ENCODE results near the gene SLC35F2. TPM values are rescaled to one million over a fixed set of nuclear protein-coding genes. Genes with fewer than 3 reads are reported as not detected.
"Not testable (repeated sequence)": the region's sequence is repeated elsewhere in the genome, so short reads cannot be mapped to it uniquely, and the experiment has no call there.

Gene SLC35F2
- total RNA-seq, 2 experiments from 2014 or later = 8.7 to 11.0 TPM

GRCh38 chr11:107834995-107835394, 23.6 kb downstream of the SLC35F2 start:
- H3K4me3 Mint-ChIP-seq = no peak overlapping the region
- ChIA-PET POLR2A (no interaction called here), CTCF (no interaction called here)
- H3K9me3 Mint-ChIP-seq (ENCODE audit: insufficient read depth) = no peaks in the 10 kb centered on the region
- H3K36me3 Mint-ChIP-seq (ENCODE audit: low read depth) = no peaks in the 10 kb centered on the region
- ATAC-seq (no peak), DNase-seq (no peak)
- no peak overlapping the region for H3K27ac Mint-ChIP-seq
- H3K4me1 Mint-ChIP-seq (ENCODE audit: low read depth) = peaks cover 9% of the 10 kb centered on the region
- H3K27me3 Mint-ChIP-seq (ENCODE audit: low read depth) = no peaks in the 10 kb centered on the region

GRCh38 chr11:107833926-107834325, 24.7 kb downstream of the SLC35F2 start:
- H3K4me3 Mint-ChIP-seq; H3K27ac Mint-ChIP-seq; CTCF ChIA-PET; H3K36me3 Mint-ChIP-seq (ENCODE audit: low read depth); H3K27me3 Mint-ChIP-seq (ENCODE audit: low read depth); ATAC-seq; DNase-seq; H3K4me1 Mint-ChIP-seq (ENCODE audit: low read depth); POLR2A ChIA-PET; H3K9me3 Mint-ChIP-seq (ENCODE audit: insufficient read depth): not testable (repeated sequence)

- no peak for DNase-seq
- ChIA-PET POLR2A (no interaction called here), CTCF (interaction anchor here (1.1 kb wide), 1 partner anchor 10 kb away, joined by 4 read pairs; no protein-coding TSS in a partner anchor)
- Mint-ChIP-seq H3K4me3 (no peak overlapping the region), H3K9me3 (ENCODE audit: insufficient read depth) (no peaks in the 10 kb centered on the region), H3K27me3 (ENCODE audit: low read depth) (no peaks in the 10 kb centered on the region), H3K36me3 (ENCODE audit: low read depth) (no peaks in the 10 kb centered on the region), H3K27ac (no peak overlapping the region), H3K4me1 (ENCODE audit: low read depth) (peaks cover 2% of the 10 kb centered on the region)
- no peak for ATAC-seq
Measured at GRCh38 chr11:107830915-107831540, 27.6 kb downstream of the SLC35F2 start.

GRCh38 chr11:107827041-107827440, 31.5 kb downstream of the SLC35F2 start:
- H3K27ac Mint-ChIP-seq = no peak overlapping the region
- POLR2A ChIA-PET = no interaction called here
- H3K36me3 Mint-ChIP-seq (ENCODE audit: low read depth) = no peaks in the 10 kb centered on the region
- no peaks in the 10 kb centered on the region for H3K9me3 Mint-ChIP-seq (ENCODE audit: insufficient read depth)
- no peak for DNase-seq
- H3K4me3 Mint-ChIP-seq = no peak overlapping the region
- H3K27me3 Mint-ChIP-seq (ENCODE audit: low read depth) = no peaks in the 10 kb centered on the region
- no peak for ATAC-seq
- H3K4me1 Mint-ChIP-seq (ENCODE audit: low read depth) = peaks cover 2% of the 10 kb centered on the region
- CTCF ChIA-PET = no interaction called here

GRCh38 chr11:107825875-107826274, 32.7 kb downstream of the SLC35F2 start:
- ChIA-PET POLR2A (no interaction called here), CTCF (interaction anchor here (1.0 kb wide), 1 partner anchor 30 kb away, joined by 4 read pairs; no protein-coding TSS in a partner anchor)
- no peak overlapping the region for H3K4me3 Mint-ChIP-seq
- H3K4me1 Mint-ChIP-seq (ENCODE audit: low read depth) = peaks cover 2% of the 10 kb centered on the region
- no peak overlapping the region for H3K27ac Mint-ChIP-seq
- ATAC-seq (no peak), DNase-seq (no peak)
- H3K27me3 Mint-ChIP-seq (ENCODE audit: low read depth) = no peaks in the 10 kb centered on the region
- H3K9me3 Mint-ChIP-seq (ENCODE audit: insufficient read depth) = no peaks in the 10 kb centered on the region
- no peaks in the 10 kb centered on the region for H3K36me3 Mint-ChIP-seq (ENCODE audit: low read depth)

GRCh38 chr11:107824668-107825369, 33.8 kb downstream of the SLC35F2 start:
- Mint-ChIP-seq H3K27ac (no peak overlapping the region), H3K4me1 (ENCODE audit: low read depth) (peaks cover 2% of the 10 kb centered on the region), H3K27me3 (ENCODE audit: low read depth) (no peaks in the 10 kb centered on the region), H3K4me3 (no peak overlapping the region), H3K9me3 (ENCODE audit: insufficient read depth) (no peaks in the 10 kb centered on the region), H3K36me3 (ENCODE audit: low read depth) (no peaks in the 10 kb centered on the region)
- ChIA-PET CTCF (interaction anchor here (1.0 kb wide), 1 partner anchor 29 kb away, joined by 4 read pairs; no protein-coding TSS in a partner anchor), POLR2A (no interaction called here)
- no peak for ATAC-seq
- DNase-seq = no peak

GRCh38 chr11:107821199-107821927, 37.2 kb downstream of the SLC35F2 start:
- H3K4me1 Mint-ChIP-seq (ENCODE audit: low read depth) = no peaks in the 10 kb centered on the region

GRCh38 chr11:107819361-107820014, 39.1 kb downstream of the SLC35F2 start:
- Mint-ChIP-seq H3K27me3 (ENCODE audit: low read depth) (no peaks in the 10 kb centered on the region), H3K4me1 (ENCODE audit: low read depth) (no peaks in the 10 kb centered on the region), H3K27ac (no peak overlapping the region), H3K9me3 (ENCODE audit: insufficient read depth) (no peaks in the 10 kb centered on the region), H3K4me3 (no peak overlapping the region), H3K36me3 (ENCODE audit: low read depth) (no peaks in the 10 kb centered on the region)
- no peak for DNase-seq
- ChIA-PET POLR2A (no interaction called here), CTCF (no interaction called here)
- ATAC-seq = no peak

More at GRCh38 chr11:107821199-107821927, 37.2 kb downstream of the SLC35F2 start:
- POLR2A ChIA-PET = no interaction called here
- no peak overlapping the region for H3K27ac Mint-ChIP-seq
- no peaks in the 10 kb centered on the region for H3K36me3 Mint-ChIP-seq (ENCODE audit: low read depth)
- no peak for DNase-seq
- CTCF ChIA-PET = interaction anchor here (0.8 to 1.6 kb wide), 2 partner anchors 11 to 21 kb away, joined by 3 to 4 read pairs; no protein-coding TSS in a partner anchor
- no peaks in the 10 kb centered on the region for H3K9me3 Mint-ChIP-seq (ENCODE audit: insufficient read depth)
- no peak overlapping the region for H3K4me3 Mint-ChIP-seq
- ATAC-seq = no peak
- H3K27me3 Mint-ChIP-seq (ENCODE audit: low read depth) = no peaks in the 10 kb centered on the region

- DNase-seq (no peak), ATAC-seq (no peak)
- no peaks in the 10 kb centered on the region for H3K36me3 Mint-ChIP-seq (ENCODE audit: low read depth)
- H3K9me3 Mint-ChIP-seq (ENCODE audit: insufficient read depth) = no peaks in the 10 kb centered on the region
- ChIA-PET CTCF (no interaction called here), POLR2A (no interaction called here)
- no peak overlapping the region for H3K27ac Mint-ChIP-seq
- no peaks in the 10 kb centered on the region for H3K27me3 Mint-ChIP-seq (ENCODE audit: low read depth)
- no peaks in the 10 kb centered on the region for H3K4me1 Mint-ChIP-seq (ENCODE audit: low read depth)
- no peak overlapping the region for H3K4me3 Mint-ChIP-seq
Measured at GRCh38 chr11:107818491-107818890, 40.1 kb downstream of the SLC35F2 start.

- Mint-ChIP-seq H3K27me3 (ENCODE audit: low read depth) (no peaks in the 10 kb centered on the region), H3K4me3 (no peak overlapping the region), H3K9me3 (ENCODE audit: insufficient read depth) (no peaks in the 10 kb centered on the region), H3K36me3 (ENCODE audit: low read depth) (peaks cover 6% of the 10 kb centered on the region), H3K4me1 (ENCODE audit: low read depth) (no peaks in the 10 kb centered on the region), H3K27ac (no peak overlapping the region)
- ChIA-PET CTCF (interaction anchor here (0.6 kb wide), 1 partner anchor 18 kb away, joined by 3 read pairs; no protein-coding TSS in a partner anchor), POLR2A (interaction anchor here (0.6 kb wide), 1 partner anchor 373 kb away, joined by 3 read pairs; no protein-coding TSS in a partner anchor)
- DNase-seq (no peak), ATAC-seq (no peak)
Measured at GRCh38 chr11:107816028-107816427, 42.6 kb downstream of the SLC35F2 start.

GRCh38 chr11:107810875-107811274, 47.7 kb downstream of the SLC35F2 start:
- H3K4me3 Mint-ChIP-seq = no peak overlapping the region

More at GRCh38 chr11:107810875-107811274, 47.7 kb downstream of the SLC35F2 start:
- DNase-seq (no peak), ATAC-seq (no peak)
- no peaks in the 10 kb centered on the region for H3K9me3 Mint-ChIP-seq (ENCODE audit: insufficient read depth)
- CTCF ChIA-PET = no interaction called here
- H3K4me1 Mint-ChIP-seq (ENCODE audit: low read depth) = no peaks in the 10 kb centered on the region
- POLR2A ChIA-PET = no interaction called here
- H3K27me3 Mint-ChIP-seq (ENCODE audit: low read depth) = no peaks in the 10 kb centered on the region
- H3K27ac Mint-ChIP-seq = no peak overlapping the region
- H3K36me3 Mint-ChIP-seq (ENCODE audit: low read depth) = peaks cover 16% of the 10 kb centered on the region

Data from activated CD8-positive, alpha-beta T cell treated with anti-CD3 and anti-CD28 coated beads, Interleukin-2, amount 10 ng/mL, durations not matched to agents 7 days and 5 days (primary cell).